GM21786 (cell line): ENCODE measurements around the gene C16orf96.

ENCODE experiments used
- ATAC-seq: cut with Tn5 transposase; IDR thresholded peaks from one replicate; pipeline ENCODE4 v1.9.1; 2021; ENCODE audit not compliant: unreplicated experiment

Gene C16orf96

DNA sequence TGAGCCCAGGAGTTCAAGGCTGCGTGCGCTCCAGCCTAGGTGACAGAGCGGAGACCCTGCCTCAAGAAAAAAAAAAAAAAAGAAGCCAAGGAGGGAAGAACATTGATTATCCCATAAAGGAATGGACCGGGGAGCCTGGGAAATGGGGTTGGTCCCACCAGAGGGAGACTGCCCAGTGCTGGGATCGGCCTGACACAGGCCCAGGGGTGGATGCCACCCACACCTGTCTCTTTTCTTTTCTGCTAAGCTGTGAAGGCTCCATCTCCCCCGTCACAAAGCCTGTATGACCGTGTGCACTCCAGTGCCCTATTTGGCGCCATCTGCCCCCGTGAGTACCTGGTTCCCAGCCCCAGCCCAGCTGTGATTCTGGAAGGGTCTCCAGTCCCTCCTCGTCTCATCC is 42.9 kb downstream of the C16orf96 start:
- no peak for ATAC-seq

- ATAC-seq = no peak
Measured at GRCh38 chr16:4599545-4599944, 43.4 kb downstream of the C16orf96 start.

DNA sequence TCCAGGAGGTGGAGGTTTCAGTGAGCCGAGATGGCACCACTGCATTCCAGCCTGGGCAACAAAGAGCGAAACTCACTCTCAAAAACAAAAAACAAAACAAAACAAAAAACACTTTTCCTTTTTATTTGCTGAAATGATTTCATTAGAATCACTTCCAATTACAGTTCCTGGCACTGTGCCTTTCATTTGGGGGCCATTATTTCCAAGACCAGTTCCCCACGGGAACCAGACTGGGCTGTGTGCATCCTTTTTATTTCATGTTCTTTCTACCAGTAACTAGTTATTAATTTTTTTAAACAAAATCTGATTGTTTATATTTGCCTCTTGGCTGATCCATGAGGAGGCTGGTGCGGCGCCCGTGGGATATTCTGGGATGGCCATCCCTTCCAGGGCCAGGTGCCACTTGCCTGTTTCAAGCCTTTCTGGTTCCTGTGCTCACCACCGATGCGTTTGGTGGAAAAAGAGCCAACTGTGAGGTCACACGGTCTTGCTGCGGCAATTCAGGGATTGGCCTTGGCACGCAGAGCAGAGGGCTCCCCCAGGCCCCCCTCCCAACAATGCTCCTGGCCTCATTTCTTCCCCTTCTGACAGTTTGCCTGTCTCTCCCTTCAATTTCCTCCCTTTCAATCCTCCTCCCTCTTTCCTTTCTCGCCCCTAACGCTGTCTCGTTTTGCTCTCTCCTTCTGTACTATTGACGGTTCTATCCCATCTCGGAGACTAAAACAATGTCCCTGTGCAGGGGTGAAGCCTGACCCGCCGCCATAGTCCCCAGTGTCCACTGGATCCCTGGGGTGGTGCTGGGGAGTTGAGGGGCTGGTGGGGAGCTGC is 45.1 kb downstream of the C16orf96 start:
- ATAC-seq = no peak

DNA sequence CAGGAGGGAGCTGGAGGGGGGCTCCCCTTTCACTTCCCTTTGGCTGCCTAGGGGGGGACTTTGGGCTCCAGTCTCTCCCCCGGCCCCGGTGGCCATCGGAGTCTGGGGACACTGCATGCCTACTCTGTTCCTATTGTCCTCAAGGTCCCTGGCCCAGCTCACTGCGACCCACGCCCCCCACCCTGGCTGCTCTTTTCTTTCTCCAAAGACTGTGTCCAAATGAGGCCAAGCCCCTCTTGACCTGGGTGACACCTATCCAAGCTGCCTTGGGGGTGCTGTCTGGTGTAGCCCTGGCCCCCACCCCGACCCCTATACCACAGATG is 45.7 kb downstream of the C16orf96 start:
- ATAC-seq = no peak

DNA sequence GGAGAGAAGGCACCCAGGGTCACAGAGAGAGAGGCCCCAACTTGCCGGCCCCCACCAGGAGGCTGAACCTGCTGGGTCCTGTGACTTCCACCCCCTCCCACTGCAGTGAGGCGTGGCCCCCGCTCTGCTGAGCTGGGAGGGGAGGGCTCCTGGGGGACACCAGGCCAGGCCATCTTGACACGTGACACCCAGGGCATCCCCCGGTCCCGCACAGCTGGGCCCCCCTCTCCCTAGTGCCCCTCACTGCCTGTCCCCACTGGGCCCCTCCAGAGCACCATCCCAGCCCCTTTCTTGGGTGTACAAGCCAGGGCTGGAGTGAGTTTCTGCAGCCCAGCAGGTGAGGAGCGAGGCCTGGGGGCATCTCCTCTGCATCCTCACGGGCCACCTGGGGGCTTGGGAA is 46.2 kb downstream of the C16orf96 start:
- no peak for ATAC-seq

DNA sequence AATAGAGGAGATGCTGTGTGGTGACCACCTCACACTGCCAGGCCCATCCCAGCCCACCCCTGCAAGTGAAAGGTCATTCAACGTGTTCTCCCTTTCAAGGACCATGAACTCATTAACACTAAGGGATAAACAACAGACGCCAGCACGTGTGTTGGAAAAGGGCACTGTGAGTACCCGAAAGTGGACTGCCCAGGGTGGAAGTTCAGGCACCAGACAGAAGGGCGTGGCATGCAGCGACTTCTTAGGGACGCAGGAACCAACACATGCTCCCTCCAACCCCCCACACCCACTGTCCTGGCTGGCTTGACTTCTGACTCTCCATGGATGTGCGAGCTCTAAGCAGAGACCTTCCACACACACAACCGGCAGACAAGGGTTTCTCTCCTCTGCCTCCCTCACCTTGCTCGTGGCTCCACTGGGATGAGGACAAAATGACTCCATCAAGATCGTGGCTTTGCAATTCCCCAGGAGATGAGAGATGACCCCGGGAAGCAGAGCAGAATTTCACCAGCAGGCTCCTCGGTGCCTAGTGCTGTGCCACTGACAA is 47.6 kb downstream of the C16orf96 start:
- no peak for ATAC-seq

DNA sequence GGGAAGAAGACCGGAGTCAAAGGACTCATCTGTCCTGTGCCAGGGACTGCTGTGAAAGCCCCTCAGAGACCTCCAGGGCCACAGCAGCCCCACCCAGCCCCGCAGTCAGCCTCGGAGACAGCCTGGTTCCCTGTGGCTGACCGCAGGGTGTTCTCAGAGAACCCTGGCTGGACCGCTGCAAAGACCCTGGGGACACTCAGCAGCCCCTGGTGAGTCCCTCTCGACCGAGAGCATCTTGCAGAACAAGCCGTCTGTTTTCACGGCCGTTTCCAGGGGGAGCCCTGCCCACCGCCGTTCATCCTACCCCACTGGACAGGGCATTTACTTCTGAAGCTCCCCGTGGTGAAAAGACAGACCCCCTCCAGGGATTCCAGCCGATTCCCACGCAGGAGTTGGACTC is 48.3 kb downstream of the C16orf96 start:
- no peak for ATAC-seq

GRCh38 chr16:4606354-4606753 is 50.2 kb downstream of the C16orf96 start:
- no peak for ATAC-seq

- ATAC-seq = no peak
Measured at GRCh38 chr16:4607841-4608703, 51.9 kb downstream of the C16orf96 start.

DNA sequence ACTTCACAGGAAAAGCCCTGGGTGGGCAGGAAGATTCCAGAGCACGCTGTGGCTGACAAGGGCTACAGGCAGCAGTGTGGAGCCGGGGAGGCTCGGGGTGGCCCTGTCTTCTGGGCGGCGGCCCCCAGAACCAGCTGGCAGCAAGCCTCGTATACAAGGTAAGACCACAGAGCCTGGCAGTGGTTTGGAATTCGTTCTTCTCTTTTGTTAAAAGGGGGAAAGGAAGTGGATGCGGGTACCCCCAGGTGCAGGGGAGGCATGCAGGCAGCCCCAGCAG is 52.5 kb downstream of the C16orf96 start:
- no peak for ATAC-seq

DNA sequence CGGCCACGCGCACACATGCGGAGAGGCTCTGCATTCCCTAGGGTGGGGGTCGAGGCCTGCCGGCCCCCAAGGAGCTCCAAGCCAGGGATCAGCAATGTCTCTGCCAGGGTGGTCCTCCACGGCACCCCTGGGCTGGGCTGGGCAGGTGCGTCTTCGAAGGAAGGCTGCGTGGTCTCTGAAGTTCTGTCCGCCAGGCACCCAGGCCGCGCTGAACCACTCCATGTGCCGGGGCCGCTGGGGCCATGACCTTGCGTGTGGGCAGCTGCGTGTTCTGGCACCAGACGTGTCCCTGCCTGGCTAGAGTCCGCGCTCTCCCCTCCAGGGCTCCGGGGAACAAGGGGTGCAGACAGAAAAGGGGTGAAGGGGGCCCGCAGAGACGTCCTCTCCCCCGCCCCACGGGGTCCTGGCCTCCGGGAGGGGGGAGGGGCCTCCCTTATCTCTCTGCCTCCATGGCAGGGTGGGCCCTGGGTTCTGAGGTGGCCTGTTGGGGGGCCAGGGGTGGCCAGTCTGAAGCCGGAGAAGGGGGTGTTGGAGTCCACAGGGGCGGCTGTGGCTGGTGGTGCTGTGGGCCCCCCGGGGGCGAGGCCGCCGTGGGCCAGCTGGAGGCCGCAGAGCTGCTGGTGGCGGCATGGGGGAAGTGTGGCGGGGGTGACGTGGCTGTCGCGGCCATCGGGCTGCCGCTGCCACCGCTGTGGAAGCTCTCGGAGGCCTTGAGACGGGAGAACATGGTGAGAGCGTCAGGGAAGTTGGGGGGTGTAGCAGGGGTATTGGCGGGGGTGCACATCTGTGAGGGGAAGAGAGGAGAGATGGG is 53.3 kb downstream of the C16orf96 start:
- no peak for ATAC-seq

- ATAC-seq = no peak
Measured at GRCh38 chr16:4610011-4611005, 54.2 kb downstream of the C16orf96 start.

DNA sequence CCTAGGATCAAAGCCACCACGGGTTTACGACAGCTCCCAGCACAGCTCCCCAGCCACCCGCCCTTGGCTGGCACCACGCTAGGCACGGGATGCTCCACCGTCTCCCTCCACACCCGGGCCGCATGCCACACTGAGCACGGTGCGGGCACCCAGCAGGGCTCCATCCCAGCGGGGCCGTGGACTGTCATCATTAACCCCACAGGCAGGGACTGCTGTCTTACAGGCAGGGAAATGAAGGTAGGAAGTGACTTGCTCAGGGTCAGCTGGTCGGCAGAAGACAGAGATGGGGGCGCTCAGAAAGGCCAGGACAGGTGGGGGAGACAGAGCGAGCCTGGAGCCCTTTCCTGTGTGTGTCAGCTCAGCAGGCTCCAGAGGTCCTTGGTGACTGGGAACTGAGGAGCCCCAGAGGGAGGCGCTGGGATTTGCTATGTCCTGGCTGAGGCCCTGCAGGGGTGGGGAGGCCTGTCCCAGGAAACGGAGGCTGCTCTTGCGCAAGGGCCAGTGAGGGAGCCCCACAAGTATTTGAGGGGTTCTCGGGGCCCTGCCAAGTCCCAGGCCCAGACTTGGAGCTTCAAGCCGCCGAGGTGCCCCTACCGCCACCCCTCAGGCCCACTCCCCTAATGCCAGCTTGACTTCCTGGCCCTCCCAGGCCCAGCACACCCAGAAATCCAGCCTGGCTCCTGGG is 55.3 kb downstream of the C16orf96 start:
- ATAC-seq = no peak

- ATAC-seq = no peak
Measured at GRCh38 chr16:4612474-4612931, 56.4 kb downstream of the C16orf96 start.

- ATAC-seq = no peak
Measured at GRCh38 chr16:4612977-4613635, 57.0 kb downstream of the C16orf96 start.

DNA sequence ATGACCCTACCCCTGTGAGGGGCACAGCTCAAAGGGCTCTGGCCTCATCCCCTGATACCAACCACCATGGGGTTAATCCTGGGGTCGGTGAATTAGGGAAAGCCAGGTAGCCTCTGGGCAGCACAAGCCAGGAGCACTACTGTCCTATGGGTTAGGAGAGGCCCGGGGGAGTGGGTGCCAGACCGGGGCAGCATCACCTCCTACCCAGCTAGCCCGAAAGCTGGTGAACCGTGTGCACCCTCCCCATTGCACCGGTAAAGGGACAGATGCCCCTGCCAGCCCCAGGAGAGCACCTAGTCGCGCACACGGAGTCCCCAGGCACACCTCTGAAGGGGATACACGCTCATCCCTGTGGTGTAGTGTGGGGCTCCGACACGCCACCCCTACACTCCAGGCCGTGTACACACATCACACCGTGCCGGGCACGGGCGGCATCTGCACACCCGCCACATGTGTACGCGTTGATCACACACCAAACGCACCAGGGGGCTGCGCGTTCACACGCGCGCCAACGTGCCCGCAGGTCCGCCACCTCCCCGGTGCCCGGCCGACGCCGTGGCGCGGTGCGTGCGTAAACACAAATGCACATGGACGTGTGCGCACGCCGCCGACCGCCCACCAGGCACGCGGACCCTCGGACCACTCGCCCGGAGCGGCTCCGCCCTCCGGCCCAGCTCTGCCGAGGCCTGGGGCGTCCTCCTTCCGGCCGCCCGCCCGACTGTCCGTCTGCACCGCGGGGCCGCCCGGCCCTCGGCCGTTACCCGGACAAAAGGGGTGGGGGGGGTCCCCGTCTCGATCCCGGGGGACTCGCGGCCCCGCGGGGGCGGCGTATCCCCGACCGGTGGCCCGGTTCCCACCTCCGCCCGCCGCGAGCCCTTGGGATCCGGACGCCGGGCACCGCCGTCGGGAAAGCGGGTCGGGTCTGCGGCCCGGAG is 57.8 kb downstream of the C16orf96 start:
- no peak for ATAC-seq

GRCh38 chr16:4614571-4615383 is 58.6 kb downstream of the C16orf96 start, which contains the start of gene UBALD1:
TSS of gene UBALD1 (minus strand) at chr16:4614888. CDS start at chr16:4614797, 91 bp downstream.
- peak; percentile 49 for ATAC-seq
